ENCODE results near the gene KRTAP20-1. TPM values are rescaled to one million over a fixed set of nuclear protein-coding genes. Genes with fewer than 3 reads are reported as not detected.

KRTAP20-1 gene, protein sequence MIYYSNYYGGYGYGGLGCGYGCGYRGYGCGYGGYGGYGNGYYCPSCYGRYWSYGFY
- total RNA-seq, result not detected
- long read RNA-seq, result 0 reads

DNA sequence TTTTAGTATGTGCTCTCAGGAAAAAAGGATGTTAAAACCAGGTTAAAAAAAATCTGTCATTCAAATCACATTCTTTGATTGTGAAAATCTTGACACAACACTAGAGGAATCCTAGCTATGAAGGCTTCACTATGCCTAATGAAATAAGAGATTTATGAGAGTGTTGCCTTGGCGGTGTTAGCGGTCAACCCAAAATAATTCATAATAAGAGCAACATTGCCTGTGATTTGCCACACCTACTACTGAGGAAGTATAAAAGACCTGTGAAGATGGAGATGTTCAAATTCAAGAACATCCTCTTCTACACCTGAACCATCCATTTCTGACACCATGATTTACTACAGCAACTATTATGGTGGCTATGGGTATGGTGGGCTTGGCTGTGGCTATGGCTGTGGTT lies at the start of gene KRTAP20-1:
TSS of gene KRTAP20-1 (plus strand) at position 301 of the 400 bp plus-strand sequence. CDS start at position 331, 30 bp downstream.
- intact Hi-C loops (cut with DNase I), result no loop called here
- no peak for DNase-seq (ENCODE audit: low spot score)

DNA sequence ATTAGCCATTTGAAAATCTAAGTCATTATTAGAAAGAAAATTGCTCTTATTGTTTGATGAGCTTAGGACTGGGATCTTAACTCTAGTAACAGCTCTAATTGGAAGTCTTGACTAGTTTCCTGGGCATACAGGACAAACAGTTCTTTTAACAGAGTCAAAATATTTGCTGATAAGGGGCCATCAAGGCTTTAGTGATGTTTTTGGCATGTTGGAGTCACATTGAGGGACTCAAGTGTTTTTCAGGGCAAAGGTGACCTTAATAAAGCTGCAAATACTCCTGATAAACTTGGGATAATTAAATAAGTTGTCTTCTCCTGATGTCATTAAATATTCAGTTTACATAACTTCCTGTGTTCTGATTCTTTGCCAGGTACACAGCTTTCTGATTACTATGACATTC lies 48.6 kb upstream of the KRTAP20-1 start:
- no peak for DNase-seq (ENCODE audit: low spot score)
- intact Hi-C loops (cut with DNase I), result no loop called here

DNA sequence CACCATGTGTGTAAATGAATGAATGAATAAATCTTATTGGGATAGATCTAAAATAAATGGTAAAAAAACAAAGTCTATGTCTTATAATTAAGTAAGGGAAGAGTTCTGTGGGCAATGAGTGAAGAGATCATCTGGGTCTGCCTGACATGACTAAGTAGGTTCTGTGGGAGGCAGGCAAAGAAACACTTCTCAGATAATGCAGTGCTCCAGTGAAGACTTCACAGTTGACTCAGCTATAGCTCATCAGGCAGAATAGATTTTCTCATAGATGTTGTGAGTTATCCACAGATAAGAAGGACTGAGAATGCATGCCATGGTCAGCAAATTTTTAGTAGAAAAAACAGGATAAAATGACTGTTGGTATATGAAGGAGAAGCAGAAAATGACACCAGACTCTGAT lies 38.5 kb upstream of the KRTAP20-1 start:
- DNase-seq (ENCODE audit: low spot score), result no peak
- intact Hi-C loops (cut with DNase I), result no loop called here

DNA sequence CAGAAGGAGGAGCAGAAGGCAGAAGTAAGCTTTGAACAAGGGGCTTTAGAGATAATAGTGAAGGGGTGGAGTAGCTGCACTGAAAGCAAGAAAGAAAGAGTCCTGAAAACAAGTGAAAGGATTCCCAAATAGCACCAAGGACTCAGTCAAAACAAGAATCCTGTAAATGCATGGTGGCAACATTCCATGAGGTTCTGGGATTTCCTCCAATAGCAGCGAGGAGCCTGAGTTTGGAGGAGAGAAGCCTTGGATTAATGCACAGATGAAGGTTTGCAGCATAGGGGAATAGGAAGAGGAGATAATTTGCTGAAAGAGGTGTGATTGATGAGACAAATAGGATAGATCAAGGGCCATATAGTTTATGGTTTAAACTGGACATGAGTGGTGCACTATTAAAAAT lies 36.9 kb upstream of the KRTAP20-1 start:
- DNase-seq (ENCODE audit: low spot score), result no peak
- intact Hi-C loops (cut with DNase I), result no loop called here

DNA sequence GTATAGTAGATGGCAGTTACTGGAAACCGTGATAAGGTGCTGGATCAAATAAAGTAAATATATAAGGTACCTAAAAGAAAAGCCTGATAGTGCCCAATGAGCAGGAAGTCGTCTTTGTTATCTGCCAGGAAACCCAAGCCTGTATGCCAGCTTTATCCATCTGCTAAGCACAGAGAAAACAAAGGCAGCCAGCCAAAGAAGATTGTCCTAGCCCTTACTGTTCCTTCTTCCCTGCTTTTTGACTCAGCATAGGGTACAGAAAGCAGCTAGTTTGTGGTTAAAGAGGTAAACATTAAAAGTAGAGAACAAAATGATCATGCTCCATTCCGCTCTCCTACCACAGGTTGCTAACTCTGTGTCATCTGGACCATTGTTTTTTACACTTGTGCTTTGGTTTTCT lies 36.1 kb upstream of the KRTAP20-1 start:
- DNase-seq (ENCODE audit: low spot score), result no peak
- intact Hi-C loops (cut with DNase I), result no loop called here

DNA sequence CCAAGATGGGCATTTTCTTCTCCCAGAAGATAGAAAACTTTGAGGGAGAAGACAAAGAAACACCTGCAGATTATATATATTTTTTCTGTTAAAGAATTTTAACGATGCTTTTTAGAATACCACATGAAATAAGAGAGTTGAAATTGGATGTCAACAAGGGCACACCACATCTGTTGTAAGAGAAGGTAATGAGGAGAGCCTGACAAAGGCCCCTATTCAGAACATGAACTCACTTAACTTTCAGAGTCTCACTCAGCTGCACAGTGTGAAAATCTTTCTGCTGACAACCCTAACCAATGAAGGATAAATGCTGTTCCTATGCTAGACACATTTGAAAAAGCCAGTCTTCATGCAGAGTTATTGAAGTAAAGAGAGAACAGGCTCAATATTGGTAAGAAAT lies 33.4 kb upstream of the KRTAP20-1 start:
- intact Hi-C loops (cut with DNase I), result no loop called here
- DNase-seq (ENCODE audit: low spot score), result no peak

DNA sequence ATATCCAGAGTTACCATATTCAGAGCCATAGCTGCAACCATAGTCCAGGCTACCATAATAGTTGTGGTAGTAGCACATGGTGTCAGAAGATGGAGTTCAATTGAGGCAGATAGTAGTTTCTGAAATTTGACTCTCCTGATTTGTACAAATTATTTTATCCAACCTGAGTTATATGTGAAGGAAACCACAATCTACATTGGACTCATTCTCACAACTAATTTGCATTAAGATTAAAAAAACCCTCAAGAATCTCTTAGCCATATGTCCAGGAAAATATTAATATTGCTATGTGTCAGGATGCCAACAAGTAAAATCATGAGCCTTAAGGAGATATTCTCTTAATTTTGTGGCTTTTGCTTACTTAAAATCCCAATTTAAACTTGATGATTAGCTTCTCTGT lies 25.9 kb upstream of the KRTAP20-1 start, which contains the start of gene KRTAP22-2:
TSS of gene KRTAP22-2 (minus strand) at position 101 of the 400 bp plus-strand sequence.
- DNase-seq (ENCODE audit: low spot score), result no peak
- intact Hi-C loops (cut with DNase I), result no loop called here

DNA sequence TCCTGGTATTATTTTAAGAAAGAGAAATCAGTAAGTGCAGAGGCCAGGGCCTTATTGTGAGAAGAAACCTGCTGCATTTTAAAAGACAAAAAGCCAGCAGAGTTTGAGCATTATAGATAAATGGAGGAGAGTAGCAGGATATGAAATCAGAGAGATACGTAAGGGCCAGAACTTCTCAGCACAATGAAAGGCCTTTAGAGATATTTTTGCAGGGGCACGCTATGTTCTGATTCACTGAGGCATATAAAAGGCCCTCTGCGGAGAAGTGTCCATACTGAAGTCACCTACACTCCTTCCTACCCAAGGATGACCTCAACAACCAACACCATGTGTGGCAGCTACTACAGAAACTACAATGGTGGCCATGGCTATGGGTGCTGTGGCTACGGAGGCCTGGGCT lies 24.1 kb upstream of the KRTAP20-1 start, which contains the start of gene KRTAP6-3:
TSS of gene KRTAP6-3 (plus strand) at position 301 of the 400 bp plus-strand sequence. CDS start at position 307, 6 bp downstream.
- intact Hi-C loops (cut with DNase I), result no loop called here
- no peak for DNase-seq (ENCODE audit: low spot score)

DNA sequence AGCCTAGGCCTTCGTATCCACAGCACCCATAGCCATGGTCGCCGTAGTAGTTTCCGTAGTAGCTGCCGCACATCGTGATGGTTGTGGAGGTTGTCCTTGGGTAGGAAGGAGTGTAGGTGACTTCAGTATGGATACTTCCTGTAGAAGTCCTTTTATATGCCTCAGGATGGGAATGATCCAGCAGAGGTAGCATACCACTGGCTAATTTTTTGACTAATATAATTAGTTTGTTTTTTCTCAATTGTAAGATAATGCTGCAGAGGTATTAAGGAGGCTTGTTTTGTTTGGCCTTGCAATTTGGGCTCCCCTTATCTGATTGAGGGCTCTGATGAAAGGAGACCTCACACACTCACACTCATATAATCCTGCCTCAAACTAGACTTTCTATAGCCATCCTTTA lies 17.4 kb upstream of the KRTAP20-1 start, which contains the start of gene KRTAP6-2:
TSS of gene KRTAP6-2 (minus strand) at position 101 of the 400 bp plus-strand sequence. CDS start at position 73, 28 bp downstream.
- intact Hi-C loops (cut with DNase I), result no loop called here
- DNase-seq (ENCODE audit: low spot score), result no peak

DNA sequence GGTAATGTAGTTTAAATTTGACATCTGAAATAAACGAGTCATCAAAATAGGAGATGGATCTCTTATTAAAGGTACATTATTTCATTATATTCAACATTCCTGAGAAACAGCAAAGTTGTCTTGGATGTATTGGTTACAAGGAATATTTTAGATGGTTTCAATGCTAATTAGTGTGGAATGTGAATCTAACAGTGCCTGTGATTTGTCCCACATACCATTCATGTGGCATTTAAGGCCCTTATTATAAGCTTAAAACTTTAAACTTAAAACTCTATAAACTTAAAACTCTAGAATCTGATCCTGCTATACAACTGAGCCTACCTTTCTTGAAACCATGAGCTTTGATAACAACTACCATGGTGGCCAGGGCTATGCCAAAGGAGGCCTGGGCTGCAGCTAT lies 15.4 kb upstream of the KRTAP20-1 start, which contains the start of gene KRTAP22-1:
TSS of gene KRTAP22-1 (plus strand) at position 301 of the 400 bp plus-strand sequence.
- no peak for DNase-seq (ENCODE audit: low spot score)
- intact Hi-C loops (cut with DNase I), result no loop called here

DNA sequence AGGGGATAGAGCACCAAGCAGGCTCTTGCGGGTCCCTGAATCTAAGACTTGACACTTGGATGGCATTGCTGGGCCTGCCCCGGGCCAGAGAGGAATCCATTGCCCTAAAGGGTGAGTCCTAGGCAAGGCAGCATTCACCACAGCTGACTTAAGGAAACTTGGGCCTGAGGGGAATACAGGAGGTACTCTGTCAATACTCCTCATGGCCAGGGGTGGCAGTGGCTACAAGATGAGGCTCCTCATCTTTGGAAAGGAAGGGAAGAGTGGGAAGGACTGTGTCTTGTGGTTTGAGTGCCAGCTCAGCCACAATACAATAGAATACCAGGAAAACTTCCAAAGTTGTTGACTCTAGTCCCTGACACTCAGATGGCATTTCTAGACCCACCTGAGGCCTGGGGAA lies 10.3 kb upstream of the KRTAP20-1 start:
- DNase-seq (ENCODE audit: low spot score), result no peak
- intact Hi-C loops (cut with DNase I), result no loop called here

DNA sequence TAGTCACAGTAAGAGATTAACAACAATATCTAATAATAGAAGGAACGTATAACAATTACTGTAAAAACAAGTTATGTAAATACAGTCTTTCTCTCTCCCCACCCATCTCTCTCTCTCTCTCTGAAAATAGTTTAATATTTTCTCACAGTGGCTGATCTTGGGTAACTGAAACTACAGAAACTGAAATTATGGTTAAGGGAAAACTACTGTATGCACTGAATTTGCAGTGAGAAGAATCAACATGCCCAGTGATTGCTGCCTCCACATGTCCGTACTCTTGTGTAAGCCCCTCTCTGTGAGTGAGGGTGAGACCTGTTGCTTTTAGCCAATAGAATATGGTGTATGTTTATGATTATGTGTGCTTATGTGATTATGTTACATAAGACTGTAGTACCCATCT lies 4.1 kb upstream of the KRTAP20-1 start:
- intact Hi-C loops (cut with DNase I), result no loop called here

DNA sequence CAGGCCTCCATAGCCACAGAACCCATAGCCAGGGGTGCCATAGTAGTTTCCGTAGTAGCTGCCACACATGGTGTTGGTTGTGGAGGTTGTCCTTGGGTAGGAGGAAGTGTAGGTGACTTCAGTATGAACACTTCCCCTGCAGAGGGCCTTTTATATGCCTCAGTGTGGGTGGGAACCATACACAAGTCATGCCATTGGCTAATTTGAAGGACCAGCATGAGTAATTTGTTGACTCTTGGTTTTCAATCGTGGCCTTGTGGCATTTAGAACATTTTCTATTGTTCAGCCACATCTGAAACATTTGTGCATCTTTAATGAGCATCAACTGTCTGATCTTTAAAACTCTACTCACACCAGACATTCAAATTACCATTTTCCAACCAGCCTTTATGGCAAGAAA lies 2.4 kb upstream of the KRTAP20-1 start, which contains the start of gene KRTAP6-1:
TSS of gene KRTAP6-1 (minus strand) at position 95 of the 400 bp plus-strand sequence. CDS start at position 69, 26 bp downstream.
- intact Hi-C loops (cut with DNase I), result no loop called here
- DNase-seq (ENCODE audit: low spot score), result no peak

More for the DNA sequence above, 4.1 kb upstream of the KRTAP20-1 start:
- no peak for DNase-seq (ENCODE audit: low spot score)

DNA sequence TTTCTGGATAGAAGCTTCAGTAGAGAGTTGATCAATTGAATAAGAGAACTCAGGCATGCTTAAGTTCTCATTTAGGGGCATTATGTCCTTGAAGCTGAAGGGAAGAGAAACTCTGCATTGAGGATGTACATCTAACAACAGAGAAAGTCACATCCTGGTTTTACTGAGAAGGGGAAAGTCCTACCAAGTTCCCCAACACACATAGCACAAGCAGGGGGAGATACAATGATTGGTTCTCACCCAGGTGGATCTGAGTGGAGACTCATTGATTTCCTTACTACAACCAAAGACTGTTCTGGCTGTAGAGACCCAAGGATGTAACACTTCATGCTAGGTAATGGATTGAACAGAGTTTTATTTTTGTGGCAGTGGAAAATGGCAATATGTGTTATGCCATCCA lies 1.0 kb upstream of the KRTAP20-1 start:
- intact Hi-C loops (cut with DNase I), result no loop called here
- no peak for DNase-seq (ENCODE audit: low spot score)

DNA sequence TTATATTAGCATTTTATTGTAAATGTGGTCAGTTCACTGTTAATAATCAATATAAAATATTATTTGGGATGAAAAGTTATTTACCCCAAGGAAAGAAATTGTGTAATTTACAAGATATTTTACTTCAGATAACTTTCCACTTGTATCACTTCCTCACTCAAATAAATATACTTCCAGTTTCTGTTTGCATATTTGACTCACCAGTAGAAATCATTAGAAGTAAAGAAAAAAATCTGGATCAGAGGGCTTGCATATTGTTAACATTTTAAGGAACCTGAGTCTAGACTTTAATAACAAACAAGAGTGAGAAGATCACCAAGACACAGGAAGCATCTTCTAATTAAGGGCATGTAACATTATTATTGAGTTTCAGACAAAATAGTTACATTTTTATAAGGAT lies 3.9 kb downstream of the KRTAP20-1 start:
- no peak for DNase-seq (ENCODE audit: low spot score)
- intact Hi-C loops (cut with DNase I), result no loop called here

DNA sequence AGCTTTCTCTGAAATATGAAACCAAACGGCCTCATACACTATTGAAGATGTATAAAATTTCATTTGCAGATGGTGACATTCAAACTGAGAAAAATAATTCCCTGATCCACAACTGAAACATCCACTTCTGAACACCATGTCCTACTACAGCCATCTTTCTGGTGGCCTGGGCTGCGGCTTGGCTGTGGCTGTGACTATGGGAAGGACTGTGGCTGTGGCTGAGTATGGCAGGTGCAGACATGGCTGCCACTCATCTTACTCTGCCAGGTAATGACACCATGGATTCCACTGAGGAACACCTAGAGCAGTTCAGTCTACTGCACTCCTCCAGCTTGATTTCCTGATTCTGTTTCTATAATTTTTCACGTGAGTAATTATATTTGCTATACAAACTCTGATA lies 4.3 kb downstream of the KRTAP20-1 start, which contains the start of gene KRTAP20-4:
TSS of gene KRTAP20-4 (plus strand) at position 106 of the 400 bp plus-strand sequence.
- intact Hi-C loops (cut with DNase I), result no loop called here
- no peak for DNase-seq (ENCODE audit: low spot score)

DNA sequence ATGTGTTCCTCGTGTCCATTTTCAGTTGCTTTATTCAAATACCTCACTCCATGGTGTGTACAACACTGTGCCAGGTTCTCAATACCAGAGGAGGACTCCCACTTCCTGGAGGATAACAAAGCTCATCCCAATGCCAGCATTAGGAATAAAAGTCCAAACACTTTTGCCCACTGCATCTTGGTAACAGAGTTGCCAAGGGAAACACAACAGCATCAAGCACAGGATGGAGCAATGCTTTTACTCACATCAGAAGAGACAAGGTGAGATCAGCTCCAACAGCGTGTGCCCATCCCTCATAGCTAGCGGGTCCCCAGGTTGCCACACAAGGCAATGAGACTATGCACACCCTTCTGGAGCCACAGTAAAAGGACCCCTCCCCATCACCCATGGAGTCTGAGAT lies 7.1 kb downstream of the KRTAP20-1 start:
- intact Hi-C loops (cut with DNase I), result no loop called here
- DNase-seq (ENCODE audit: low spot score), result no peak

DNA sequence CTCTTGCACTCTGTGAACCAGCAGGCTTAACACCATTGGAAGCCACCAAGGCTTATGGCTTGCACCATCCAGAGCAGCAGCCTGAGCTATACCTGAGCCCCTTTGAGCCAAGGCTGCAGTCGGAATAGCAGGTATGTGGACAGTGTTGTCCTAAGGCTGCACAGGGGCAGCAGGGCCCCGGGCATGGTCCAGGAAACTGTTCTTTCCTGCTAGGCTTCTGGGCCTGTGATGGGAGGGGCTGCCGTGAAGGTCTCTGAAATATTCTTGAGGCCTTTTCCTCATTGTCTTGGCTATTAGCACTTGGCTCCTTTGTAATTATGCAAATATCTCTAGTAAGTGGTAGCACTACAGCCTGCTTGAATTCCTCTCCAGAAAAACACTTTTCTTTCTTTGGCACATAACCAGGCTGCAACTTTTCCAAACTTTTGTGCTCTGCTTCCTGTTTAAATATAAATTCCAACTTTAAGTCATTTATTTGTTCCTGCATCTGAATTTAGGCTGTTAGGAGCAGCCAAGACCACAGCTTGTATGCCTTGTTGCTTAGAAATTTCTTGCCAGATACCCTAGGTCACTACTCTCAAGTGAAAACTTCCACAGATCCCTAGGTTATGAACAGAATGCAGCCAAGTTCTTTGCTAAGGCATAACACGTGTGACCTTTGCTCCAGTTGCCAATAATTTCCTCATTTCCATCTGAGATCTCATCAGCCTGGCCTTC lies 9.4 kb downstream of the KRTAP20-1 start:
- intact Hi-C loops (cut with DNase I), result no loop called here
- no peak for DNase-seq (ENCODE audit: low spot score)

DNA sequence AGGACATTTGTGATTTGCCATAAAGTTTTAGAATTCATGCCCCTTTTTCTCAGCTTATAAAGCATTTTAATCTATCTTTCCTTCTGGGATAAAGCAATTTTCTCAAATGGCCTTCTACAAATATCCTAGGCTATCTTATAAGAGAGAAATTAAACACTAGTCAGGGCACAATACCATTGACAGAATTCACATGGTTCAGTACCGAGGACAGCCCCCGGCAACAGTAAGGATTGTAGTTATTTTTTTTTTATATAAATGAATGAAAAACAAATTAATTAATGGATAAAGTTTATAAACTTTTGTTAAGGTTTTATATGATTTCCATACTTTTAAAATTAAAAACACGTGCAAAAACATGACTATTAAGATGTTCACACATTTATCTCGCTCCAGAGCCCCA lies 11.9 kb downstream of the KRTAP20-1 start:
- no peak for DNase-seq (ENCODE audit: low spot score)
- intact Hi-C loops (cut with DNase I), result no loop called here

DNA sequence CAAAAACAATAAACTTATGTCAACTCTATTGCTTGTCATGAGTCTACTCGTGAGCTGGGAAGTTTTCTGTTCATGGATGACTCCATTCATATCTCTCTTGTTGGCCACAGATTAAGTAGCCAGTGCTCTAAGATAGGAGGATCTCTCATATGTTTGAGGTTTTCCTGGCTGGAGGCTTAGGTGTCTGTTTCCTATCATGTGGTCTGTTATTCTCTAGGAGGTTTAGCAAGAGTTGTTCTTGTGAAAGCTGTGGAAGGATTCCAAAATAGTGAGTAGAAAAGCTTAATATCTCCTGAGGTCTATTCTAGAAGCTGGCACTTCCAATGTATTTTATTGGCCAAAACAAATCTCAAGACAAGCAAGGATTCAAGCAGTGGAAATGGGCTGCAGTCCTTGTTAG lies 13.0 kb downstream of the KRTAP20-1 start:
- intact Hi-C loops (cut with DNase I), result no loop called here

DNA sequence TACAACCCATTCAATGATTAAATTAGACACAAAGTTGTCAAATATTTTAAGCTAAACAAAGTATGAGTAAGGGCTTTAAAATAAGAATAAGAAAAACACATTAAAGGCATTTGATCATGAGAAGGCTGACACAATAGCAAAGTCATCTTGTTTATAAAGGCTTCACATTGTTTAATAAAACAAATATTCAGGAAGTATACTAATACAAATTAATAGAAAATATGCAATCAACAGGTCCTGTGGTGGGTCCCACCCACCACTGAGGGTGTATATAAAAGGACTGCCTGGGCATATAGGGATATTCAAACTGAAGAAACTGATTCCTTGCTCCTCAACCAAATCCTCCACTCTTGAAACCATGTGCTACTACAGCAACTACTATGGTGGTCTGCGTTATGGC lies 18.7 kb downstream of the KRTAP20-1 start, which contains the start of gene KRTAP20-2:
TSS of gene KRTAP20-2 (plus strand) at position 301 of the 400 bp plus-strand sequence. CDS start at position 359, 58 bp downstream.
- intact Hi-C loops (cut with DNase I), result no loop called here
- no peak for DNase-seq (ENCODE audit: low spot score)

More for the DNA sequence above, 13.0 kb downstream of the KRTAP20-1 start:
- no peak for DNase-seq (ENCODE audit: low spot score)
